Measurements from ENCODE around the gene GPR84. TPM values are rescaled to one million over a fixed set of nuclear protein-coding genes. Genes with fewer than 3 reads are reported as not detected.

The GPR84 gene
- total RNA-seq, 1 experiment from 2014 or later: not detected

GRCh38 chr12:54359762-54360351 is 4.4 kb downstream of the GPR84 start:
- ChIA-PET CTCF (interaction anchor here (0.6 to 3.7 kb wide), 6 partner anchors 9 to 140 kb away, joined by 3 to 17 read pairs (median 4); partner anchors contain the start of gene COPZ1), POLR2A (ENCODE audit: unreplicated experiment) (interaction anchor here (1.0 kb wide), 1 partner anchor 80 kb away, joined by 4 read pairs; no protein-coding TSS in a partner anchor)
- no peaks in the 10 kb centered on the region for H4K20me1 ChIP-seq (ENCODE audit: insufficient read depth)
- TSS peak; percentile 64 for BruUV-seq (replicated peaks)
- TF ChIP-seq EZH2 (IDR thresholded peaks at IDR 0.05; ENCODE audit: low read depth) (no peak), CTCF (conservative IDR thresholded peaks at IDR 0.05) (no peak)
- peaks cover 14% of the 10 kb centered on the region for H3K4me1 ChIP-seq (replicated peaks; ENCODE audit: insufficient read depth)
- no peaks in the 10 kb centered on the region for H3K27me3 ChIP-seq (ENCODE audit: insufficient read depth, low read depth)
- peak overlapping the region; percentile 80 for H2AFZ ChIP-seq
- H3K4me2 ChIP-seq: peak overlapping the region; percentile 99
- peak overlapping the region; percentile 28; the same call in 1 of the 2 replicates for H3K27ac ChIP-seq
- H3K4me3 ChIP-seq: peak overlapping the region; percentile 85
- DNase-seq: no peak
- H3K9me3 ChIP-seq (ENCODE audit: insufficient read depth, low read depth): no peaks in the 10 kb centered on the region
- H3K36me3 ChIP-seq (ENCODE audit: low read depth): no peaks in the 10 kb centered on the region
- no peaks in the 10 kb centered on the region for H3K9me2 ChIP-seq (ENCODE audit: insufficient read depth)
- intact Hi-C loops (cut with micrococcal nuclease; ENCODE audit: unreplicated experiment): loop anchor here (2.0 to 10.0 kb wide), 3 partner anchors 65 to 105 kb away; partner anchors contain the start of genes CBX5 and HNRNPA1
- H3K79me2 ChIP-seq (ENCODE audit: low read depth): no peaks in the 10 kb centered on the region
- H3F3A ChIP-seq (ENCODE audit: insufficient read depth, low read depth): peaks cover 22% of the 10 kb centered on the region; the same call in 1 of the 2 replicates

DNA sequence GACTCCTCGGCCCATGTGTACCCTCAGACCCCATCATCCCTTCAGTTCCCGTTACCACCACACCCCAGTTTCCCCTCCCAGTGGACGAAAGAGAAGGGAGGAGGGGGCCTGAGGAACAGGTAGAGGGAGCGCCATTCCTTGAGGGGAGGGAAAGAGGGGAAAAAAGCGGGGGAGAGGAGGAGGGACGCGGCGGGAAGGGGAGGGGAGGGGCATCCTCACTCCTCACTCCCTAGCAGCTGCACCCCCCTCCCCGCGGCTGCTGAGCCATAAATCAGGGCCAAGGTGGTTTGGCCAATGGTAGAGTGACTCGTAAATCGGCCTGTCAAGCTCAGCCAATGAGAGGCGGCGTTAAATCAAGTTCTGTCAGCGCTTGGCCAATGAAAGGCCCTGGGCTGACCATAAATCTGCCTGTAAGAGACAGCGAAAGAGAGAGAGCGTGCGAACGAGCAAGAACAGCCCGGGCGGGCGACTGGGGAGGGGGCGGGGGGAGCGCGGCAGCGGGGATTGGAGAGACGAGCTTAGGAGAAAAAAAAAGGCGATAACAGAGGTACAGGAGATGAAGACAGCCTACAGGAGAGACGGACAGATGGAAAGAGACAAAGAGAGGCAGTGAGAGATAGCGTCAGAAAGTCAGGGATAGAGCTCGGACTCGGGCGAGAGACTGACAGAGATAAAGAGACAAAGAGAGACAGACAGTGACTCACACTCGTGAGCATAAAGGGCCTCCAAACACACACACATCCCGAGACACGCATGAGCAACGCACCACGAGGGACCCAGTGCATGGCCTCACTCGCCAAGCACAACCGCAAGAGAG is 5.1 kb downstream of the GPR84 start:
- Histone ChIP-seq H3K9me3 (ENCODE audit: insufficient read depth, low read depth) (no peaks in the 10 kb centered on the region), H4K20me1 (ENCODE audit: insufficient read depth) (no peaks in the 10 kb centered on the region), H3K9me2 (ENCODE audit: insufficient read depth) (no peaks in the 10 kb centered on the region), H3F3A (ENCODE audit: insufficient read depth, low read depth) (peaks cover 25% of the 10 kb centered on the region; the same call in 1 of the 2 replicates), H3K27ac (peak overlapping the region; percentile 28; the same call in 1 of the 2 replicates), H3K79me2 (ENCODE audit: low read depth) (no peaks in the 10 kb centered on the region), H3K27me3 (ENCODE audit: insufficient read depth, low read depth) (no peaks in the 10 kb centered on the region), H2AFZ (peak overlapping the region; percentile 96), H3K4me2 (peak overlapping the region; percentile 99), H3K4me3 (peak overlapping the region; percentile 85), H3K36me3 (ENCODE audit: low read depth) (no peaks in the 10 kb centered on the region), H3K4me1 (replicated peaks; ENCODE audit: insufficient read depth) (peaks cover 14% of the 10 kb centered on the region)
- ChIA-PET POLR2A (ENCODE audit: unreplicated experiment) (interaction anchor here (0.6 to 1.0 kb wide), 4 partner anchors 42 to 143 kb away, joined by 3 to 16 read pairs (median 9); no protein-coding TSS in a partner anchor), CTCF (interaction anchor here (0.5 to 3.7 kb wide), 8 partner anchors 10 to 138 kb away, joined by 3 to 17 read pairs (median 4); partner anchors contain the start of genes COPZ1 and NFE2)
- intact Hi-C loops (cut with micrococcal nuclease; ENCODE audit: unreplicated experiment): loop anchor here (2.0 kb wide), 2 partner anchors 64 to 78 kb away; partner anchors contain the start of genes CBX5 and HNRNPA1
- peak; percentile 94 to 98 for DNase-seq
- TF ChIP-seq CTCF (conservative IDR thresholded peaks at IDR 0.05) (no peak), EZH2 (IDR thresholded peaks at IDR 0.05; ENCODE audit: low read depth) (no peak)
- BruUV-seq (replicated peaks): no TSS peak

Data from PC-9 (cell line).